ENCODE results near the gene TTC19. TPM values are rescaled to one million over a fixed set of nuclear protein-coding genes. Genes with fewer than 3 reads are reported as not detected.
A peak's percentile ranks its signal among the peaks of the same experiment; 100 is the strongest.

Gene TTC19
- total RNA-seq, 3 donors from 2014 or later: 46.4 to 111 (median 105) TPM

GRCh38 chr17:16001226-16001897 lies 1.7 kb downstream of the TTC19 start:
- no peaks in the 10 kb centered on the region for H3K27me3 ChIP-seq
- no peak for TF ChIP-seq POLR2A (IDR thresholded peaks at IDR 0.05)
- TF ChIP-seq CTCF (IDR thresholded peaks at IDR 0.05): no peak
- no peak for TF ChIP-seq POLR2AphosphoS5 (IDR thresholded peaks at IDR 0.05)
- H3K36me3 ChIP-seq: no peaks in the 10 kb centered on the region
- peak overlapping the region in 2 of 3 donors; percentile 81 to 94 for H3K4me3 ChIP-seq
- intact Hi-C loops (cut with DNase I; ENCODE audit: low total_unique reads): no loop called here
- no peak overlapping the region for H3K27ac ChIP-seq
- DNase-seq (ENCODE audit: low spot score in 2 of 2): no peak
- peaks cover 0 to 8% of the 10 kb centered on the region in 2 donors for H3K4me1 ChIP-seq
- H3K9me3 ChIP-seq: no peaks in the 10 kb centered on the region

- Histone ChIP-seq H3K27ac (no peak overlapping the region), H3K36me3 (no peaks in the 10 kb centered on the region)
- intact Hi-C loops (cut with DNase I; ENCODE audit: low total_unique reads): no loop called here
Observed at GRCh38 chr17:16002708-16003260, 3.2 kb downstream of the TTC19 start.

GRCh38 chr17:16003841-16004240 lies 4.2 kb downstream of the TTC19 start:
- H3K4me1 ChIP-seq: peaks cover 0 to 8% of the 10 kb centered on the region in 2 donors
- intact Hi-C loops (cut with DNase I; ENCODE audit: low total_unique reads): no loop called here

More at GRCh38 chr17:16002708-16003260, 3.2 kb downstream of the TTC19 start:
- no peak for DNase-seq (ENCODE audit: low spot score in 2 of 2)
- Histone ChIP-seq H3K27me3 (no peaks in the 10 kb centered on the region), H3K9me3 (no peaks in the 10 kb centered on the region), H3K4me1 (peaks cover 0 to 8% of the 10 kb centered on the region in 2 donors), H3K4me3 (no peak overlapping the region)
- TF ChIP-seq POLR2A (IDR thresholded peaks at IDR 0.05) (no peak), CTCF (IDR thresholded peaks at IDR 0.05) (no peak)

GRCh38 chr17:16005636-16006035 lies 6.0 kb downstream of the TTC19 start:
- Histone ChIP-seq H3K27me3 (no peaks in the 10 kb centered on the region), H3K9me3 (no peaks in the 10 kb centered on the region), H3K36me3 (no peaks in the 10 kb centered on the region), H3K4me3 (no peak overlapping the region), H3K4me1 (peaks cover 0 to 8% of the 10 kb centered on the region in 2 donors), H3K27ac (no peak overlapping the region)
- no peak for DNase-seq (ENCODE audit: low spot score in 2 of 2)
- no peak for TF ChIP-seq CTCF (IDR thresholded peaks at IDR 0.05)
- intact Hi-C loops (cut with DNase I; ENCODE audit: low total_unique reads): no loop called here

More at GRCh38 chr17:16003841-16004240, 4.2 kb downstream of the TTC19 start:
- H3K9me3 ChIP-seq: no peaks in the 10 kb centered on the region
- TF ChIP-seq POLR2AphosphoS5 (IDR thresholded peaks at IDR 0.05) (no peak), POLR2A (IDR thresholded peaks at IDR 0.05) (no peak), CTCF (IDR thresholded peaks at IDR 0.05) (no peak)
- H3K27ac ChIP-seq: peak overlapping the region in 1 of 2 donors; percentile 11
- DNase-seq (ENCODE audit: low spot score in 2 of 2): no peak
- H3K36me3 ChIP-seq: no peaks in the 10 kb centered on the region
- no peaks in the 10 kb centered on the region for H3K27me3 ChIP-seq
- H3K4me3 ChIP-seq: no peak overlapping the region

- Histone ChIP-seq H3K4me1 (no peaks in the 10 kb centered on the region), H3K27ac (no peak overlapping the region), H3K9me3 (no peaks in the 10 kb centered on the region), H3K27me3 (no peaks in the 10 kb centered on the region), H3K36me3 (no peaks in the 10 kb centered on the region), H3K4me3 (no peak overlapping the region)
- TF ChIP-seq POLR2A (IDR thresholded peaks at IDR 0.05) (no peak), POLR2AphosphoS5 (IDR thresholded peaks at IDR 0.05) (no peak), CTCF (IDR thresholded peaks at IDR 0.05) (no peak)
- intact Hi-C loops (cut with DNase I; ENCODE audit: low total_unique reads): no loop called here
- no peak for DNase-seq (ENCODE audit: low spot score in 2 of 2)
Observed at GRCh38 chr17:16007439-16007838, 7.8 kb downstream of the TTC19 start.

All from breast epithelium (tissue), 4 donors.